Stimulated activated CD8-positive, alpha-beta memory T cell treated with anti-CD3 and anti-CD28 coated beads, Interleukin-12 subunit alpha, Interleukin-12 subunit beta, amount 100 ng/mL, for 24 hours (primary cell): ENCODE data around the gene MRPL41.
A peak's percentile ranks its signal among the peaks of the same experiment; 100 is the strongest.
"Not testable (repeated sequence)": the region's sequence is repeated elsewhere in the genome, so short reads cannot be mapped to it uniquely, and the experiment has no call there.

Source experiments
- DNase-seq: peaks from one replicate; pipeline ENCODE4 v3.0.0-alpha.2; 2020; ENCODE audit errors: extremely low read depth

The MRPL41 gene

GRCh38 chr9:137552022-137552768 is 516 bp downstream of the MRPL41 start:
- DNase-seq: no peak

DNA sequence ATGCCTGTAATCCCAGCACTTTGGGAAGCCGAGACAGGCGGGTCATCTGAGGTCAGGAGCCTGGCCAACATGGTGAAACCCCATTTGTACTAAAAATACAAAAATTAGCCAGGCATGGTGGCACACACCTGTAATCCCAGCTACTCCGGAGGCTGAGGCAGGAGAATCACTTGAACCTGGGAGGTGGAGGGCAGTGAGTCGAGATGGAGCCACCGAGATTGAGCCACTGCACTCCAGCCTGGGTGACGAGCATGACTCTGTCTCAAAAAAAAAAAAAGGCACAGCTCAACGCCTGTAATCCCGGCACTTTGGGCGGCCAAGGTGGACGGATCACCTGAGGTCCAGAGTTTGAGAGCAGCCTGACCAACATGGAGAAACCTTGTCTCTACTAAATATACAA is 2.0 kb downstream of the MRPL41 start:
- DNase-seq: not testable (repeated sequence)

- no peak for DNase-seq
Measured at GRCh38 chr9:137554349-137554748, 2.7 kb downstream of the MRPL41 start.

GRCh38 chr9:137555179-137555578 is 3.5 kb downstream of the MRPL41 start:
- no peak for DNase-seq

DNA sequence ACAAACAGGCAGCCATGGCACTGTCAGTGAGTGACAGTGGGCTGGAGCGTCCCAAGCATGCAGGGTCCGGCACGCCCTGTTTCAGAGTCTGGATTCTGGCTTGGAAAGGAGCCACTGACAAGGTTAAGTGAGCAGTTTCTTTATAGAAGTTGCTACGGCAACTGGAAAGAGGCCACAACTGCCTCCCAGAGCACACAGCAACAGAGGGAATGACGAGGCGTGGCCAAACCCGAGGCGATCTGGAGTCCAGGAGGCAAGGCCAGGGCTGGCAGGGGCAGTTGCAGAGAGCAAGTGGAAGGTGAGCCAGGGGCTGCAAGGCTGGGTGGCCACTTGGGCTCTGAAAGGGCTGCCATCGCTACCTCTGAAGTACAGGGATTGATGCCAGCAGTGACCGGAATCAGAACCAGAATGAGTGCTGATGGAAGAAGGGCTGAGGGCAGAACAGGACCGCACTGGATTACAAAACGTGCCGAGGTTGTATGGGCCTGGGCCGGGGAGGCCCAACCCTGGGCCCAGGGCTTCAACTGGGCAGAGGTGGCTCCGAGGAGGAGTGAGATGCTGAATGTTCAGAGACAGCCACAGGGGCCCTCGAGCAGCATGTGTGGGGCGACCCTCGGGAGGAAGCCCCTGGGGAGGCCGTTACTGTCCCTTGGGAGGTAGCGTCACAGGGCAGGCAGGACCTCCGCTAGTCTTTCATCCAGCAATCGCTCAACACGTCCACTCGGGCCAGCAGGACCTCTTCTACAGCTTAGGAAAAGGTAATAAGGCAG is 4.6 kb downstream of the MRPL41 start:
- no peak for DNase-seq

- no peak for DNase-seq
Measured at GRCh38 chr9:137558127-137558526, 6.4 kb downstream of the MRPL41 start.

DNA sequence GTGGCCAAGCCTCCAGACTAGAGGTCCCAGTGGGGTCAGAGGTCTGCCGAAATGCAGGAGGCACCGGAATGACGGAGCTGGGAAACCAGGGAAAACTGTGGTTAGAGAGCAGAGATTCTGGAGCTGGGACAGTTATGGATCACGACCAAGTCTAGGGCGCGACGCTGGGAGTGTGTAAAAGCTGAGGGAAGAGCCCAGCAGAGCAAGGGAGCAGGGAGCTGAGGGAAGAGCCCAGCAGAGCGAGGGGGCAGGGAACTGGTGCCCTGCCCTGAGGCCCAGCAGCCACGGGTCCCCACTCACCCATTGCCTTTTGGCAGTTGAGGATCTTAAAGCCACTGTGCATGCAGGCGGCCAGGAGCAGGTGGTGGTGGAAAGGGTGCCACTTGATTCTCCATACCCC is 12.5 kb downstream of the MRPL41 start:
- no peak for DNase-seq

GRCh38 chr9:137564817-137565411 is 13.2 kb downstream of the MRPL41 start:
- DNase-seq: no peak

DNA sequence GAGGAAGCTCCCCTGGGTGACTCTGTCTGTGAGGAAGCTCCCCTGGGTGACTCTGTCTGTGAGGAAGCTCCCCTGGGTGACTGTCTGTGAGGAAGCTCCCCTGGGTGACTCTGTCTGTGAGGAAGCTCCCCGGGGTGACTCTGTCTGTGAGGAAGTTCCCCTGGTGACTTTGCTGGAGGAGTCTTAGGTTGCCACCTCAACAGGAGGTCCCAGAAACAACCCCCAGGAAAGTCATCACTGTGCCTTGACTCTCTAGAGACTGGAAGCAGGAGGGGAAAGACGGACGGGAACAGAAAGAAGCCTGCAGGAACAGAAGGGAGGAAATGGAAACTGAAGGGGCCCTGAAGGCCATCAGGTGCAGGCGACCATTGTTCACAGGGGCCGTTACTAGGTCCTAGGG is 16.8 kb downstream of the MRPL41 start:
- DNase-seq: not testable (repeated sequence)

DNA sequence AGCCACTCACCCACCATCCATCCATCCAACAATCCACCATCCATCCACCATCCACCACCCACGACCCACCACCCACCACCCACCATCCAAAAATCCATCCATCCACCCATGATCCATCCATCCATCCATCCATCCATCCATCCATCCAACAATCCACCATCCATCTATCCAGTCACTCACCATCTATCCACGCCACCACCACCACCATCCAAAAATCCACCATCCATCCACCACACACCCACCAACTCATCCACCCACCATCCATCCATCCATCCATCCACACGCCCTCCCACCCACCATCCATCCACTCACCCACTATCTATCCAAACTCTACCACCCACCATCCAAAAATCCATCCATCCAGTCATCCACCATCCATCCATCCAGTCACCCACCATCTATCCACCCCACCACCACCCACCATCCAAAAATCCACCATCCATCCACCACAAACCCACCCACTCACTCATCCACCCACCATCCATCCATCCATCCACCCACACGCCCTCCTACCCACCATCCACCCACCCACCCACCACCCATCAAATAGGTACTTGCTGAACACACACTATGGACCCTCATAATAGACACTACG is 18.0 kb downstream of the MRPL41 start:
- DNase-seq: no peak

DNA sequence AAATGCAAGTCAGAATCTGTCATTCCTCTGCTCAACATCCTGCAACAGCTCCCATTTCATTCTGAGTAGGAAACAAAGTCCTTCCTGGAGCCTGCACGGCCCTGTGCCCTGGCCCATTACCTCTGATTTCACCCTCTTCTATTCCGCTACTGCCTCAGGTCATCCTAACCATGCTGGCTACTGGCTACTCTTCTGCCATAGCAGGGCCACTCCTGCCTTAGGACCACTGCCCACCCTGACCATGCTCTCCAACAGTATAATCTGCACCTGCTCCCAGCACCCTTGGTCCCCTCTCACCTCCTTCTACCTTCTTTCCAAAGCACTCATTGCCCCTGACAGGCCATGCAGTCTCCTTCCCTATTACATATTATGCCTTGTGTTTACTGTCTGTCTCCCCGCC is 18.9 kb downstream of the MRPL41 start:
- DNase-seq: no peak

DNA sequence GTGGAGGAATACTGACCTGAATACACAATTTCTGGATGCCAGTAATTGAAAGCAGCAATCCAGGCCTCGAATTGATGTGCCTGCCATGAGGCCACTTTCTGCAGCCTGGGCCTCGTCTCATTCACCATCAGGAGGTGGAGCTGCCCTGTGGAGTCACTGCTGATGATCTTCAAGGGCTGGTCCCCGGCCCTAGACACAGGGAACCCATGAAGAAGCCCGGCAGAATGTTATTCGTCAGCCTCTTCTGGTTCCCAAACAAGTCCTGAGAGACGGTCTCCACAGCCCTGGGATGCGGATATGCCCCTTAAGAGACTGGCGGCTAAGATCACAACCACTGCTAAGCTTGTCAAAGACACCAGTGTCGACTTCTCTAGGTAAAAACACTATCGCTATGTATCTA is 22.5 kb downstream of the MRPL41 start:
- no peak for DNase-seq

- no peak for DNase-seq
Measured at GRCh38 chr9:137575364-137575715, 23.7 kb downstream of the MRPL41 start.

DNA sequence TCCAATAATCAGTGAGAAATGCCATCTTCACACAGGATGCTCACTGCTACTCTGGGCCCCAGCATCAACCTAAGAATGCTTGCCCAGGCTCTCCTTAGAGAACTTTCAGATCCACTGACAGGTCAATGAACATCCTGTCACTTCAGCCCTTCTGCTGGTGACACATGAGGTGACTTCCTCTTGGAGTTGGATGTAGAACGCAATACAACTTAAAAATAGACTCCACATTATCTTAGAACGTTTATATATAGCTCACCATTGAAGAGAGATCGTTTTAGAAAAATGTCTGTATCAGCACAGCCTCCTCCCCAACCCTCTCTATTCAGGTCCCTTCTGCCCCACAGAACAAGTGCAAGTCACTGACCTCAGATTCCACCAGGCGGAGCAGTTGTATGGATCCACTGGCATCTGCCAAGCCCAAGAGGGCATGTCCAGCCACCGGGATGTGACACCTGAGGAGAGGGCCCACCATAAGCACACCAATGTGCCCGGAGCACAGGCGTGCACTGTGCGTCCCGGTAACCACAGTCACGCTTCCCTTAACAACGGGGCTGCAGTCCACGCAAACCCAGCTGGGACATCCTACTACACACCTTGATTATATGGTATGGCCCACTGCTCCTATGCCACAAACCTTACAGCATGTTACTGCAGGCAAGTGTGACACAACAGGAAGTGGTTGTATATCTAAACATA is 24.2 kb downstream of the MRPL41 start:
- DNase-seq: no peak

GRCh38 chr9:137578518-137579258 is 27.0 kb downstream of the MRPL41 start, which contains the start of gene DPH7:
Gene DPH7, minus strand, starts transcription at chr9:137578925. Its CDS starts 148 bp downstream, at chr9:137578777.
- peak; percentile 94 for DNase-seq

DNA sequence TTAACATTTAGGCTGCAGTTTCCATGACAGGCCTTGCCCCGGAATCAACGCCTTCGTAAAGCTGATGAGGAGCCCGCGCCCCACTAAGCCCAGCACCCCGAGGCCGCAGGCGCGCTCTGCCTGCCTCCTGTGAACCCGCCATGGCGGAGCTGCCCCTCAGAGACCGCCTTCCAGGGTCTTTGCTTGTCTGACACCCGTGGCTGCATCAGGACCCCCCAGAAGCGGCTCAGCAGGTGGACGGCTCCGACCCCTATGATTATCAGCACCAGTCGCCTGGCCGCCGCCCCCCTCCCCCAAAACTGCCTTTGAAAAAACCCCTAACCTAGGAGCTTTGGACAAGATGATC is 27.6 kb downstream of the MRPL41 start:
- no peak for DNase-seq

DNA sequence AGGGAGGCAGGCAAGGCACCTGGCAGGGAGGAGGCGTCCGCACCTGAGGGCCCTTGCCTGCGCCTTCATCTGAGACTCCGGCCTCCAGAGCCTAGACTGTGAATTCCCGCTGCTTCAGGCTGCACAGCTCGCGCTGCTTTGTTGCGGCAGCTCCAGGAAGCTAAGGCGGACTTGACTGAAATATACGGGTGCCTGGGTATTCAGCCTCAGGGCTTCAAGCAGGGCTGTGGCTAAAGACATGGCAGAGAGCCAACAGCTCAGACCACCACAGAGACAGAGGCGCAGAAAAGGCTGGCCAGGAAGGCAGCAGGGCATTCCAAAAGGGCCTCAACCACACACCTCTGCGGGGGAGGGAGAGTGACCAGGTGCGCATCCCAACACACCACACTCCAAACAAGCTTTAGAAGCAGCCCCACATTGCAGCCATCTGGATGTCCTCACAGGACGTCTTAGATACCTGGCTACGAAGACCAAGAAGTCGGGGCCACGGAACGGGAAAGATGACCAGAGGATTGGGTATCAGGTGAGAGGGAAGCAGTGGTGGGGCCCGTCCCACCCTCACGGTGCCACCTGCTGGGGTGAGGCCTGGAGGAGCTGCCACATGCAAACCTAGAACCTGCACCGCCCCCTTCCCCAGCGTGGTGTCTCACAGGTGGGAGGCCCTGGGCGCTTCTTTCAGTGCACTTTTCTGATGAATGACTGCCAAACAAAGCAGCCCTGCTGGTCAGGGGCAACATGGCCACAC is 28.7 kb downstream of the MRPL41 start:
- no peak for DNase-seq

- DNase-seq: no peak
Measured at GRCh38 chr9:137580954-137581322, 29.3 kb downstream of the MRPL41 start.

DNA sequence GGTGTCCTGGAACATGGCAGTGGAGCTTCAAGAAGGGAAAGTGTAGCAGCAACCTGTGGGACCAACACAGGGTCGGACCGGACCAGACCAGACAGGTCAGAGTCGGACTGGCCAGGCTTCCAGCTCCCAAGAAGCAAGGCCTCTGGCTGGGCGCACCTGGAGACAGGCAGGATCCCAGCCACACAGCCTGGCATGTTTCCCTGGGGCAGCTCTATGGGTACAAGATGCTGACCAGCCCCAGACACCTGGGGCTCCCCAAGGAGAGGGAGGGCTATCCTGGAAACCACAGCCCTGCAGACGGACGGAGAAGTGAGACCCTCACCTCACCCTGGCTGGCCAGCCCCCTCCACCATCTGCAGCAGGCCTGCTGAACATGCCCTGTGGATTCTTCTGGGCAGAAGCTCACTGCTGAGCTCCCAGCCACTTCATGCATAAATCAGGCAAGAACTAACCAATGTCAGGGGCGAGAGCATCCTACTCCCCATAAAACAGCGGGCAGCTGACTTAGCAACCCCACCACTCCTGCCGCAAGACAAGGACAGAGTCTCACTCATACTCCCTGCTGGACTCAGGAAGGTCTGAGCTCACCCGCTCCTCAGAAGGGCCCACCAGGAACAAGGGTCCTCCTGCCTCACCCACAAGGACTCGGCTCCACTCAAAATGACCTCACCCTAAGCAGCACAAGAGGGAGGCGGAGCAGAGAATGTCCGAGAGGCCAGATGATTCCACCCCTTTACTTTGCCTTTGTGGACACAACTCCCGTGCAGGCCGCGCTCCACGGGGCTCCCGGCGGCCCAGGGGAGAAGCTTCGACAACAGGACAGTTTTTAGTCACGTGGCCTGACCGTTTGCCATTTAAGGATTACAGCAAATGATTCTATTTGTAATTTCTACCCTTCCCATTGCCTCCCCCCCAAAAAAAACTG is 29.9 kb downstream of the MRPL41 start:
- no peak for DNase-seq
